Activated T-cell treated with anti-CD3 and anti-CD28 coated beads for 4 hours (primary cell): ENCODE results near the gene CERS2.

ENCODE experiments used
- DNase-seq: peaks from one replicate; pipeline ENCODE4 v3.0.0-alpha.2; 2020

CERS2 gene

DNA sequence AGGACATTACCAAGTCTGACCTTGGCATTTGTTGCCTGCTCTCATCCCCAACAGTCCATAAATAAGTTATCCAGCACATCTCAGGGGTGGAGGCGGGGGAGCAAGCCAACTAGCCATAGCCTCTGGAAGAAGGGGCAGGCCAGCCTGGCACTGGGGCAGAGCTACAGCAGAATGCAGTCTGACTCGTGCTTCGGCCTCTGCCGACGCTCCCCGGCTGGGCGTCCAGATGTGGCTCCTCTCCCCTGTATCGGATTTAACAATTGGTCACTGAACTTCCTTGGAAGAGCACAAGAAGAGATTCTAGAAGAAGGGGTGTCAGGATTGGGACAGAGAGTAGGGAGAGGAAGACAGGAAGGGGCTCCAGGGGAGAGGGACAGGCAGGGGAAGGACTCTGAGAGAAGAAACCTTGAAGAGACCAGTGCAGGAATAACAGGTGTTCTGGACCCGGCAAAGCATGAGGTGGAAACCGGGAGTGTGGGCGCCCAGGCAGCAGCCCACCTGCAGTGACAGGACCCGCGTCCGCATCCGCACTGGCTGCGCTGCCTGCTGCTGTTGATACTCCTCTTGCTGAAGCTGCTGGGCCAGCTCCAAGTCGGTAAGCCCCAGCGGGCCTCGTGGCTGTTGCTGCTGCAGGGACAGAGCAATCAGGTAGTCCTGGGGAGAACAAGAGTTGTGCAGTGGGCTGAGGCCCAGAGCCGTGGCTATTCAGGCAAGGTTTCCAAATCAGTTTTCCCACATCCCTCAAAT, 22.7 kb upstream of the CERS2 start:
- no peak for DNase-seq

DNA sequence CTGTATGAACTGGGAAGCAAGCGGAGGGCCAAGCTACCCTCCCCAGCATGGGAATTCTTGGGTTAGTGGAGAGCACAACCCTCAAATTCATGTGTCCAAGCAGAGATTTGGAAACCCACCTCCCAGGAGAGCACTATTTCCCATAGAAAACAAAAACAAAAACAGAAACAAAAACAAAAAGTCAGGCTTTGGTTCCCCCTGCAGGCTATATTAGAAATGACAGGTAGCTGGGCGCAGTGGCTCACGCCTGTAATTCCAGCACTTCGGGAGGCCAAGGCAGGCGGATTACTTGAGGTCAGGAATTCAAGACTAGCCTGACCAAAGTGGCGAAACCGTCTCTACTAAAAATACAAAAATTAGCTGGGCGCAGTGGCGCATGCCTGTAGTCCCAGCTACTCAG, 21.3 kb upstream of the CERS2 start:
- no peak for DNase-seq

DNA sequence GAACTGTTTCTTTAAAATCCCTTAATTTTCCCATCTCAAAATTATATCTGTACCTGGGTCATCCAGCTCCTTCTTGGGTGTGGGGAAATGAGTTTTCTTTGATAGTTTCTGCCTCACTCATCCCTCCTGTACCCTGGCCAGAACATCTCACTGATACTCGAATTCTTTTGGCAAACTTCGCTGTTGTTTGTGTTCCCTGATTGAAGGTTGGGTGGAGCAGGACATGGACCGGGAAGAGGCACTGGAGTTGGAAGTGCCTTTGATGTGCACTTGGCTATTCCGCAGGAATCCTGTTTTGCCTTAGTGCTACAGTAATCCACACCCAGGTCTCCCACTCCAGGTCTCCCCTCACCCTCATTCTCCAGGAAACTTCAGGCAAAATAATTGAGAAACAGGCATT, 20.8 kb upstream of the CERS2 start:
- no peak for DNase-seq

DNA sequence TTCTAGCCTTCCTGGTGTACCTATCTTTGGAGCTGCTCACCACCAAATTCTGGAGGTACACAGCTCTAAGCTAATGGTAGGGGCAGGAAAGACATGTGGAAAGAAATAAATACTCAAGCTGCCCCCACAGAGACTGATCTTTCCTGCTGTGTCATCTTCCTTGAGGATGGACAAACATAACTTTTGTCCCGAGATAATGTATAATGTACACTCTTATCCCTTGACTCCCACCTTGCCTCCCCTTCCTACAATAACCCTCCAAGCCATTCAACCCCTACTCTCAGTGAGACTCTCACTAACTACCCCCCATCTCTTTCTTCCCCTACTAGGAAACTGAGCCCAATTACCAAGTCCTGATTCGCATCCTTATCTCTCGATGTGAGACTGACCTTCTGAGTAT, 19.6 kb upstream of the CERS2 start:
- DNase-seq = no peak

DNA sequence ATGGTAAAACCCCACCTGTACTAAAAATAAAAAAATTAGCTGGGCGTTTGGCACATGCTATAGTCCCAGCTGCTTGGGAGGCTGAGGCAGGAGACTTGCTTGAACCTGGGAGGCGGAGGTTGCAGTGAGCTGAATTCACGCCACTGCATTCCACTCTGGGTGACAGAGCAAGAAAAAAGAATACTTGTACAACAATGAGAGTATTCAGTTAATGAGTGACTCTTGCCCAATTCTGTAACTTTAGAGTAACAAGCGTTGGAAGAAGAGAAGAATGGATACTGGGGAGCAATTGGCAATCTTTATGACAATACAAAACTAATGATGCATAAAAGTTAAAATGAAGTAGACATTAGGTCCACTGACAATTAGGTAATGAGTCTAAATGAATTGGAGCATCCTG, 18.0 kb upstream of the CERS2 start:
- no peak for DNase-seq

DNA sequence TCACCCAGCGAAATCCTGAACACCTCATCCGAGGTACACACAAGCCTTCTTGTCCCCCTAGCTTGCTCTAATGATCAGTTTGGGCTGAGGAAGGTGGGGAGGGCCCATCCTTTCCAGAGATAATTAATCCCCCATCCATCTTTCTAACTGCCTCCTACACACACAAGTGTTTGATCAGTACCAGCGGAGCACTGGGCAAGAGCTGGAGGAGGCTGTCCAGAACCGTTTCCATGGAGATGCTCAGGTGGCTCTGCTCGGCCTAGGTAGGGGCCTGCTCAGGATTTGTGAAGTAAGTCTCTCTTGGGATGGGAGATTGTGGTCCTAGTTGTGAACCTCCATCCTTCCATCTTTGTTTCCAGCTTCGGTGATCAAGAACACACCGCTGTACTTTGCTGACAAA, 13.3 kb upstream of the CERS2 start:
- DNase-seq = no peak

DNA sequence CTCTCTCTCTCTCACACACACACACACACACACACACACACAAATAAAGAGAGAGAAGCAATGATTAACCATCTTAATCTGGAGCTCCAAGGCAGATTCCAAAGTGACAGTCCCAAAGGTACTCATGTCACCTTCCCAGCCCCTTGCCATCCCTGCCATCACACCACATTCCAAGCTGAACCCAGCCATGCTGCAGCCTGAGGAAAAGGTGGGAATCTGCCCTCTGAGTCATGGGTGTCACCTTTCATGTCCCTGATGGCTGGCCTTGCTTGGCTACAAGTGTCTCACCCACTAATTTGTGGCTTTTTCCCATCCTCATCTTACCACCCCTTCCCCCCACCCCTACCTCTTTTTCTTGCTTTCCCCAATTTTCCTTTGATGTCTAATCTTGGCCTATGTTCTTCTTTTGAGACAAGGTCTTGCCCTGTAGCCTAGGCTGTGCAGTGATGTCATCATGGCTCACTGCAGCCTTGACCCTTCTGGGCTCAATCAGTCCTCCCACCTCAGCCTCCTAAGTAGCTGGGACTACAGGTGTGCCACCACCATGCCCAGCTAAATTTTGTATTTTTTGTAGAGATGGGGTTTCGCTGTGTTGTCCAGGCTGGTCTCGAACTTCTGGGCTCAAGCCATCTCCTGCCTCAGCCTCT, 10.7 kb upstream of the CERS2 start:
- no peak for DNase-seq

DNA sequence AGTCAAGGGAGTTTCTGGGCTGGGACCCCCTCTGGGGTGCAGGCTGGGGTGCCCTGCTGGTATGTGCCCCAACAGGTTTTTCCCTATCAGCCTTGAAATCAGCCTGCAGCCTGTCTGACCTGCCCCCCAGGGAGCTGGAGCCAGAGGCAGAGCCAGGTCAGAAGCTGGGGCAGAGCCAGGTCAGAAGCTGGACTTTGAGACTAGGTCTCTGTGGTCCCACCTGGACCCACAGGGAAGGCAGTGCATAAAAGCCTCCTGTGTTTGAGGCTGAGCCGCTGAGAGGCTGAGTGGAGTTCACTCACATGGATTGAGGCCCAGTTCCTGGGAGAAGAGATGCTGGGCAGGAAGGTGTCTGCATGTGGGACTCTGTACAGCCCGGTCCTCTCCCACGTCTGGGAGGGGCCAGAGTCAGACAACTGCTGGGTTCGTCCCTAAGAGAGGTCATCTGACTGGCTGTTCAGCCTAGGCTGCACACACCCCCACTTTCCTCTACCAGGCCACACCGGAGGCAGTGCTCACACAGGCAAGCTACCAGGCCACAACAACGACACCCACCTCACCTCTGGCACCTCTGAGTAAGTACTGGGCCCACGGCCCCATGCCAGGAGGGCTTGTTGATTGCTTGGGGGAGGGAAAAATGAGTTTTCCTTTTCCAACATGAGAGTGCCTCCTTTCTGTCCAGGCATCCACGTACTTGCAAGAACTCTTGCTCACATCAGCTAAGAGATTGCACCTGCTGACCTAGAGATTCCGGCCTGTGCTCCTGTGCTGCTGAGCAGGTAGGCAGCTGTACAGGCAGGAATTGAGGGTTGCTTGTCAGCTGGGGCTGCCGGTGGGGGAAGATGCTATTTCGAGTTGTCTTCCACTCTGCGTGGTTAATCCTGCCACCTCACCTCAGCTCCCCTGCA, 7.4 kb upstream of the CERS2 start, which contains the start of gene ANXA9:
Gene ANXA9, plus strand, starts transcription at position 488 of the 908 bp plus-strand sequence. CDS start 814 bp downstream, outside the sequence.
- DNase-seq = no peak

DNA sequence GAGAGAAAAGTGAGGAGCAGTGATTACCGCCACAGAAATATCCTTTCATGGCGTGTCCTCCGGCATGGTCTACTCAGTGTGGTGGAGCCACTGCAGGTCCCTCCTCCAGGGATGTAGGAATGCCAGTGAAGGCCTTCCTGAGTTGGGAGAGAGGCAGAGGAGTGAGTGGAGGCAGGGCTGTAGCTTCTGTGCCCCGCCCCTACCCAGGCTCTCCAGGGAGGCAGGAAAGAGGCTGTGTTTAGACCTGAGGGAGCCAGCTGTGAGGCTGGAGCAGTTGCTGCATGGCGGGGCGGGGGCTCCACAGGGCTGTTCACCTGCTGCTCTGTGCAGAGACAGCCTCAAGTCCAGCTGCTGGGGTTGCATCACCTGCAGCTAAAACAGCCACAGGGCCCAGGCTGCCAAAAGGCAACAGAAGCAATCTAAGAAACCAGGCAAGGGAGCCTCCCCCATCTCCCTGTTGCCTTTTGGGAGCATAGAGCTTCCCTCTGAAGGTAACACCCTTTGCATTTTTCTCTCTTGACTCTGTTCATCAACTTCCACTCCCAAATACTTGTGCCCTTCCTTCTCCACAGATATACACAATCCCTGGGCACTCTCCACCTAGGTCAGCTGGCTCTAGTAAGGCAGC, 6.7 kb upstream of the CERS2 start:
- DNase-seq = no peak

DNA sequence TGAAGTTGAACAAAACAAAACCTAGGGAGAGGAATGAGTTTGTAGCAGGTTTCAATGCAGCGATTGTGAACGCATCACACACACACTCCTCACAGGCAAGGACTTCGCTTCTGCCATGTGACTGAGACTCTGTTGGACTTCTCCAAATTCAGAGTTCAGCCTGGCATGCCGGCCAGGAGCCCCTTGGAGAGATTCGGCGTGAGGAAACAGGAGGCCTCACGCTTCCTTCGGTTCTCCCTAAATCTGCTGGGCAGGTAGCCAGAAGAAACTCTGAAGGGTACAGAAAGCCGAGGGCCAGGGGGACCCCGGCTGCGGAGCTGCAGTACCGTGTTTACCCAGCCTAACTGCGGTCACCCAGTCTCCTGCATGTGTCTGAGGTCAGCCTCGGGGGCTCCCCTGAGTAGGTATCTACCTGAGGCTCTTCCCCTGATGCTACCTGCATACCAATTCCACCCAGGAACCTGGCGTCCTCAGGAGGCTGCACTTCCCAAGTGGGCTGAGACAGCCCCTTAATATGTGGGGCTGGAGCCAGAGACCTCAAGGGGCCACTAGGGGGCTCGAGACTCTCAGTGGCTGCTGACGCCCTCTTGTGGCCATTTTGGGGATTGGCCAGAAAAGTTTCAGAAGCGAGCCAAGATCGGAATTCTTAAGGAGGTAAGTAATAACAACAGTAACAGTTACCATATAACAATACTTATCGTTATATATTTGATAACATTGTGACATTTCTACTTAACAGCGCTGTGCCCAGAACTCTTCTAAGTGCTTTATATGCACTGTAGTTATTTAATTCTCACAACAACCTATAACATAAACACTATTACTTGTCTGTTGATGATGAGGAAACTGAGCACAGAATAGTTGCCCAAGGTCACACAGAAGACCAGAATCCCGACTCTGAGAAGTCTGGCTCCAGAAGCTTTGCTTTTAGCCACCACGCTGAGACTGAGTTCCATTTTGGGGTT, 4.7 kb upstream of the CERS2 start:
- peak; percentile 89 for DNase-seq

DNA sequence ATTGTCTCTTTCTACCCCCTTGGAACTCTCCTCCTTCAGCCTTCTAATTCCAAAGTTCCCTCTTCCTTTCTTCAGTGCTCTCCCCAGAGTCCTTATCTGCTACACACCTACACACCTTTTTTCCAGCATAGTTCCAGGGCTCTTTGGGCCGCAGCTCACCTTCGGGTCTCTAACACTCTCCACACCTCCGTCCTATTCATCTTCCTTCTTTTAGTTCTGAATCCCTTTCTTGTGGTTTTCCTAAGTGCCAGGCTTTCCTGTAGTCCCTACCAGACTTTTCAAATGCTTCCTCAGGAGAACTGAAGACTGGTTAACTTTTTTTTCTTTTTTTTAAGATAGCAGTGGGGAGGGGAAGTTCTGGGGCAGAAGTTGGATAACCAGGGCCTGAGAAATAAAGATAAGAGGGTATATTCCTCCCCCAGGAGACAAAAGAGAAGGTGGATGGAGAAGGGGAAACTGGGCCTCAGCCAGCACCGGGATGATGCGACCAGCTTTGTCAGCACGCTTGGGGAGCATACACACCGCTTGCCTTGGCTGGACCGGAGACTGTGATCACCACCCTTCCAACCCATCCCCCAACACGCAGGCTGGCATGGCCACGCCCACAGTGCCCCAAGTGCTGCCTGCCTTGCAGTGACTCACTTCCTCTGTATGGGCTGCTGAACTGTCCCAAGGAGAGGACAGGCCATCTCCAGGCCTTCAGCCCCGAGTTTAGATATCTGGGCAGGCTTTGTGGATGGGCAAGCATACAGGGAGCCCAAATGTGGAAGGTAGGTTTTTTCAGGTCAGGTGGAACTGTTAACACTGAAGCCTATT, 2.5 kb upstream of the CERS2 start:
- DNase-seq = peak; percentile 63

DNA sequence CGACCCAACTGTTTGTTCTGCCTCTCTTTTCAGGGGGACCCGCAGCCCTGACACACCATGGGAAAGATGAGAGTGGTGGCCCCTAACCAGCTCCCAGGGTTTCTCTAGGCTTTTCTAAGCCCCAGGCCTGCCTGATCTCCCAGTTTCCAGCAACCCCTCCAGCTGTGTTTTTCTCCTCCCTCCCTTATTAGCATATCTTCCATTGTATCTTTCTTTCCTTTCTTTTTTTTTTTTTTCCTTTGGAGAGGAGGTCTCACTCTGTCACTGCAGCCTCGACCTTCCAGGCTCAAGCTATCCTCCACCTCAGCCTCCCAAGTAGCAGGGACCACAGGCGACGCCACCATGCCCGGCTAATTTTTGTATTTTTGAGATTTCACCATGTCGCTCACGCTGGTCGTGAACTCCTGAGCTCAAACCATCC, 1.8 kb upstream of the CERS2 start:
- no peak for DNase-seq

DNA sequence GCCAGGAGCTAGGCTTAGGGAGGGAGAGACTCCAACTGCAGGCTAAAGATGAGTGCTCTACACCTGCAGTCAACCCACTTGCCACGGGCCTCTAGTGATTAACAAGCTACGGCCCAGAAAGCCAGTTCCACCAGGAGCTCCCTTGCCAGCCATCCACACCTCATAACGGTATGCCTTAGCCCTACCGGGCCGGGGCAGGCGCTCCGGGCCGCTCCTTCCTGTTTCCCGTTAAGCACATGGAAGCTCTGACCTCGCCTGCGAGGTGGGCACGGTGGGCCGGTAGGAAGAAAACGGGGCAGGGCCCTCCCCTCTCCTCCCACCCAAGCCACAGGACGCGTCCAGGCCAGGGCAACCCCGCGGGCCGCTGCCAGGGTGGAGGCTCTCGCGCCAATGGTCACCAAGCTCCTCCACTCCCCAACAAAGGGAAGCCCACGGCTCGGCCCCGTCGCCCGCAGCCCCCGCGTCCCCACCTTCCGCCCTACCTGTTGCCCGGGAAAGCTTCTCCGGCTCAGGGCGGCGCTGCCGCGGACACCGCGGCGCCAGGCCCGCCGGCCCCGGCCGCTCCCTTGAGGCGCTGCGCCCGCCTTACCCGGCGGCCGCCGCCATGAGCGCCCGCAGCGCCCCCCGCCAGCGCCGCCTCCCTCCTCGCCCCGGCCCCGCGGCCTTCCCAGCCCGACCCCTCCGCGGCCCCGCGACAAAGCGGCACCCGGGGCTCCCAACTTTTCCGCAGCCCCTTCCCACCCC, 627 bp downstream of the CERS2 start:
- peak; percentile 14 for DNase-seq

DNA sequence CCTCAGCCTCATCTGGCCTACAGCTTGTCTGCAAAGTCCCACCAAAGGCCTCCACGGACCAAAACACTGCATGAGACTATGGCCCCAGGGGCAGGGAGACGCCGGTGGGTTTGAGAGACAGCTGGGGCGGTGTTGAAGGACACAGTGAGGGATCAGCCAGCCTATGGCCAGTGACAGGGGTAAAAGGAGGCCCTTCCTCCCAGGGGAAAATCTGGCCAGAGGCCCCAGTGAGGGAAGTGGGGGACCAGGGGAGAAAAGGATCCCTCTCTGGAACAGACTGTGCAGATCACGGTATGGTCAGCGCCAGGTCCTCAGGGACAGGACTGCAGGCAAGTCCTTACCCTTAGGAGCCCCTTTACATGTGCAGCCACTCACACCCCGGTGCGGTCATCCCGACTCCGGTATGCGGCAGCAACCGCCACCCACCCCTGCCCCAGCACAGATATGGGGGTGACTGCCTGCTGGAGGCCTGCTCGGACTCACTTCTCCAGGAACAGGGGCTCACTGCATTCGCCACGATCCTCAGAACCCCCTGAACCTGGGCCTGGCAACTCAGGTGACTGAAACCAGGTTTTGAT, 1.3 kb downstream of the CERS2 start:
- DNase-seq = no peak

DNA sequence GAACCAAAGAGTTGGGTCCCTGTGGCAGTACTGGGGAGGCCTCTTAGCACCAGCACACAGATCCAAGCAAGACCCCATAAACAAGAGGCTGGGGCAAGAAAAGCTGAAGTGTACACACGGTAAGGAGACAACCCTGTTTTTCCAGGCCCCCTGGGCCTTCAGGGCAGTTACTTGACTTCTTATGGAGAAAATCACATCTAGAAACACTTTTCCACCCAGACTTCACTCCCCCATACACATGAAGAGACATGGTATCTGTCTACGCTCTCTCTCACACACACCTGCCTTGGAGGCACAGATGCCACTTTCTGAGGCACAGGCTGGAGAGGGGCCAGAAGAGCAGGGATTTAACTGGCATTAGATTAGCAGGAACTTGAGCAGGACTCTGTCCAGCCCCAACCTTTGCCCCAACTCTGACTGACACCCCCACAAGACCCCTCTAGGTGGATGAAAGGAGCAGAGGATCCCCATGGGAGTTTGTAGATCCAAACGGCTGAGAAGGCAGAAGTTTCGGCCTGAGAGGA, 2.2 kb downstream of the CERS2 start:
- no peak for DNase-seq

DNA sequence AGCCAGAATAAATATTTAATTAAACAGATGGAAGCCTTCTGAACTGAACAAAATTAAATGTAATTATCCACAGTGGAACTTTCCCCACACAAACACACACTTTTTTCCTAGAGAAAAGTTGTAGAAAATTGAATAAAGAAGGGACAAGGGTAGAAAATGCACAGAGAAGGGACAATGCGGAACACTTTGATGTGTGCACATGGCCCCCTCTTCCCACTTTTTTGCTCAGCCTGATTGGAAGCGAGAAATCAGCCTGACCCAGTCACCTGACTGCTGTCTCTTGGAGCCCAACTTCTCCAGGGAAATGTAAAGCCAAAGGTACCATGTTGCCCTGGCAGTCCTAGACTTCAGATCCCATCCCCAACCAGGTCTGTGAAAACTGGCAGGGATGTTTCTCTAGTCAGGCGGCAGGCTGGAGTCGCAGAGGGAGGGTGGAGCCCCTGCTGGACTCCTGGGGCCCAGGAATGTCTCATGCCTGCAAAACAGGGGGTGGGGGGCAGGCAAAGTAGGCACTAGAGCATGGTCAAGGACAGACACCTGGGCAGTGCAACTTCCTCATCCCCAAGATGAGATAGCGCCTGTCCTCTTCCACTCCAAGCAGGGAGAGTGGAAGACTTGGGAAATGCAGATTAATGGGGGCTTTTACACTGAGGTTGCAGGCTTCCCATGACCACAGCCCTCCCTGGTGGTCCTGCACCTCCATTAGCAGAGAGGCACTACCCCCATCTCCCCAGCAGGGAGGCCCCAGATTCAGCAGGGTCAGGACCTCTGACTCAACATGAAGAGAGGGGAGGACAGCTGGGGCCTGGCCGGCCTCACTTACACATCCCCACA, 2.8 kb downstream of the CERS2 start:
- no peak for DNase-seq

DNA sequence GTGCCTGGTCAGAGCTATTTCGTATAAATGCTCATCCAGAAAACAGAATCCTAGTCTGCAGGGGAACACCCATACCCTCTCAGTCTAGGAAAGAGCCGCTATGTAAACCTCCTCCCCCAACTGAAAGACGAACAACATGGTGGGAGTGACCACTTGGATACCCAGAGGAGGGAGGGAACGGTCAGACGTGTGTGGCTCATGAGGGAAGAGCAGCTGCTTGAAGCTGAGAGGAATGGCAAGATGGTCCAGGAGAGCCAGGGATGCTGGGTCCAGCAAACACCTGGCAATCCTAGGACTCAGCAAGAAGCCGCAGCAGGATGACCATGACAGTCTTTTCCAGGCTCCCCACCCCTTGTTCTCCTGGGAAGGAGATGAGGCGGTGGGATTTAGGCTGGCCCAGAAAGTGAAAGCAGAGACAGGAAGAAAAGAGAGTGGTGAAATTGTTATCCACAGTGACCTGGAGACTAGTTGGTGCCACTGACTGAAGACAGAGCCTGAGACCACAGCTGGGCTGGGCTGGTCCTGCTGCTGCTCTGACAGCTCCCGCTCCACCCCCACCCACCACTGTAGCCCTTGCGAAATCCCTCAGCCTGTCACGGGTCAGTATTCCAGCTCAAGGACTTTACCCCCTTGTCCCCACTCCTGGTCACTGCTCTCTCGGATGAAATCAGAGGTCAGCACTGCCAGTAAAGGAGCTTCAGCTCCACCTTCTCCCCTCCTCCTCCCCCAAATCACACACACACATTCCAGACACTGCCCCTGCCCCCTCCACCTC, 3.6 kb downstream of the CERS2 start:
- no peak for DNase-seq

DNA sequence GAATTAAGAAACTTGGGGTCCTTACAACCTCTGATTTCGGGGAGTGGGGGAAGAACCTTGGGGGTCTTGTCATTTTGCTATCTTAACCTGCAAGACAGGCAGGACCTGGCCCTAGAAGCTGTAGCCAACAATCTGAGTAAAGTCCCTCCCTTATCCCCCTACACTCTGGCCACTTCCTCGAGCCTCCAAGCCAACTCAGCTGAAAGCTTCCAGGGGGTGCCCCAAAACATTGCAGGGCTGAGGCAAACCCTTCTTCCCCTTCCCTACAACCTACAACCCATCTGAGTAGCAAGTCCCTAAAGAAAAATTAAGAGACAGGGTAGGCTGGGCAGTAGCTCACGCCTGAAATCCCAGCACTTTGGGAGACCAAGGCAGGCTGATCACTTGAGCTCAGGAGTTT, 5.0 kb downstream of the CERS2 start:
- DNase-seq = no peak
